Measurements from ENCODE around the gene CISH.

Gene CISH

GRCh38 chr3:50612234-50612882, 784 bp upstream of the CISH start:
- no peak for DNase-seq

GRCh38 chr3:50610992-50611463, 546 bp downstream of the CISH start:
- no peak for DNase-seq

GRCh38 chr3:50610181-50610971, 1.2 kb downstream of the CISH start:
- DNase-seq, result no peak

- no peak for DNase-seq
Observed at GRCh38 chr3:50609763-50610085, 1.9 kb downstream of the CISH start.

GRCh38 chr3:50609071-50609762, 2.4 kb downstream of the CISH start:
- DNase-seq, result no peak

- DNase-seq, result no peak
Observed at GRCh38 chr3:50608278-50608677, 3.3 kb downstream of the CISH start.

GRCh38 chr3:50607271-50608091, 4.1 kb downstream of the CISH start:
- DNase-seq, result no peak

- DNase-seq, result no peak
Observed at GRCh38 chr3:50606596-50606995, 5.0 kb downstream of the CISH start.

GRCh38 chr3:50605901-50606326, 5.7 kb downstream of the CISH start:
- DNase-seq, result no peak

- DNase-seq, result no peak
Observed at GRCh38 chr3:50604628-50605588, 6.7 kb downstream of the CISH start.

GRCh38 chr3:50604110-50604621, 7.4 kb downstream of the CISH start:
- no peak for DNase-seq

GRCh38 chr3:50603261-50604109, 8.1 kb downstream of the CISH start:
- DNase-seq, result no peak

GRCh38 chr3:50602595-50603191, 8.9 kb downstream of the CISH start:
- no peak for DNase-seq

- peak; percentile 77 for DNase-seq
Observed at GRCh38 chr3:50600841-50601591, 10.6 kb downstream of the CISH start.

- no peak for DNase-seq
Observed at GRCh38 chr3:50600141-50600753, 11.3 kb downstream of the CISH start.

GRCh38 chr3:50599716-50600118, 11.9 kb downstream of the CISH start:
- DNase-seq, result no peak

GRCh38 chr3:50599115-50599715, 12.4 kb downstream of the CISH start:
- no peak for DNase-seq

GRCh38 chr3:50594253-50594785, 17.3 kb downstream of the CISH start:
- DNase-seq, result no peak

All from NCI-H1092 treated with DMSO at 0.1 percent for 48 hours (cell line).